Vagina (tissue), 2 donors: ENCODE data around the gene MAST4.

Experiments
- CTCF ChIP-seq, 3 experiments: fragments of 450-650 bp in 2 of 3; fragments of 200-600 bp in 1 of 3; sonication (generic) in 1 of 3; IDR thresholded peaks; one replicate each; pipeline ENCODE4 v1.5.1; 2017 to 2019; ENCODE audit warnings: antibody characterized with exemption in 3 of 3, mild to moderate bottlenecking in 2 of 3, moderate library complexity in 2 of 3
- POLR2A ChIP-seq, 2 donors: fragments of 450-650 bp; IDR thresholded peaks; one replicate each; pipeline ENCODE4 v1.6.1; 2017; ENCODE audit warnings: antibody characterized with exemption in 2 of 2, mild to moderate bottlenecking in 2 of 2, moderate library complexity in 2 of 2

DNA sequence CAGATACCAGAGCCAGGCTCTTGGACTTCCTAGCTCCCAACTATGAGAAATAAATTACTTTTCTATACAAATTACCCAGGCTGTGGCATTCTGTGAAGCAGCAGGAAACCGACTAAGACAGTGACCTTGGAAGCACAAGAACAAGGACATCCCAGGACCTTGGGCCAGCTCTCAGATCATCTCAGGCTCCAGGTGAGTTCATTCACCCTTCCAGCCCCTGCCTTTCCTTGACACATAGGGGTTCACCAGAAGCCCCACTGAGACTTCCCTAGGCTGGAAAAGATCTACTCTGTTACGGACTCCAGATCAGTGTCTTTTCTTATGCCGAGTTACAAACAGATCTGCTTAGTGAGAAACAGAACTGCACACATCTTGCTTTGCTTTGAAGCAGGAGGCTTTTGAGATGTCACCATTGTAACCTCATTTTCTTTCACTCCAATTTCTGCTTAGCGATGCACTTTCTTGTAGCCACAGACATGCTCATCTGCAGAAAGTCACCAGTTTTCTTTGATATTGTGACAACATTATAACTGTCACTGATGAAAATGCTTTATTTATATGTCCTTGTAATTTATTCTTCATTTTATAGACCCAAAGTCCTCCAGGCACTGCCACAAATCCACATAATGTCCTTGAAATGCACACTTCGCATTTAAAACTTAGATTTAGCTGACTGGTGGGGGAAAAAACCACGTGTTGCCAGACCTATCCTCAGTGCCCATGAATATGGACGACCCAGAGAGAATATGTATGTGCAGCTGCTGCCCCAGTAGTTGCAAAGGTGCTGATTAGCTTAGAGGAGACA is 592.3 kb downstream of the MAST4 start:
- TF ChIP-seq CTCF (IDR thresholded peaks at IDR 0.05) (no peak), POLR2A (IDR thresholded peaks at IDR 0.05) (no peak)
